WTC11 (cell line): ENCODE measurements around the gene GPI. TPM values are rescaled to one million over a fixed set of nuclear protein-coding genes. Genes with fewer than 3 reads are reported as not detected.

Experiments
- ATAC-seq: fragments of 200-7000 bp; cut with Tn5 transposase; 2 replicates; pipeline ENCODE4 v1.10.0; 2021; ENCODE audit warnings: mild to moderate bottlenecking, moderate library complexity
- CTCF ChIA-PET: fragments of 300-600 bp; sonication (Branson Sonifier 250); formaldehyde crosslinking; loops from one replicate; lab custom pipeline; 2021; ENCODE audit warnings: antibody characterized with exemption; lab: Charles Lee
- POLR2A ChIA-PET: fragments of 350-600 bp; sonication (Branson Sonifier 250); formaldehyde crosslinking; loops from one replicate; lab custom pipeline; 2021; ENCODE audit warnings: antibody characterized with exemption; lab: Charles Lee
- DNase-seq: peaks from one replicate; pipeline ENCODE4 v3.0.0; 2021; ENCODE audit warnings: low spot score
- H3K27ac Mint-ChIP-seq: 2 replicates; pipeline ENCODE4 v1.8.0; 2021; ENCODE audit warnings: mixed read lengths
- H3K27me3 Mint-ChIP-seq: 2 replicates; pipeline ENCODE4 v1.8.0; 2021; ENCODE audit warnings: low read depth, mild to moderate bottlenecking, moderate library complexity, mixed read lengths
- H3K36me3 Mint-ChIP-seq: 2 replicates; pipeline ENCODE4 v1.8.0; 2021; ENCODE audit warnings: mixed read lengths
- H3K4me1 Mint-ChIP-seq: 2 replicates; pipeline ENCODE4 v1.8.0; 2022; ENCODE audit warnings: mixed read lengths
- H3K4me3 Mint-ChIP-seq: 2 replicates; pipeline ENCODE4 v1.8.0; 2021; ENCODE audit warnings: mild to moderate bottlenecking, moderate library complexity, mixed read lengths
- H3K9me3 Mint-ChIP-seq: 2 replicates; pipeline ENCODE4 v1.8.0; 2021; ENCODE audit warnings: mixed read lengths
- ATF1 ChIP-seq: sonication (generic); formaldehyde crosslinking; IDR thresholded peaks from 2 replicates; pipeline ENCODE4 v1.8.1; 2023; ENCODE audit warnings: mild to moderate bottlenecking, moderate library complexity, missing genetic modification reagents
- EMX1 ChIP-seq: fragments of 250-450 bp; sonication (Bioruptor Pico); IDR thresholded peaks from 2 replicates; pipeline ENCODE4 v1.8.0; 2021; ENCODE audit warnings: mild to moderate bottlenecking
- ESRRA ChIP-seq: sonication (generic); formaldehyde crosslinking; IDR thresholded peaks from 2 replicates; pipeline ENCODE4 v1.8.1; 2022; ENCODE audit warnings: mild to moderate bottlenecking, missing genetic modification reagents, borderline replicate concordance
- ETV6 ChIP-seq: sonication (generic); formaldehyde crosslinking; IDR thresholded peaks from 2 replicates; pipeline ENCODE4 v1.8.1; 2022; ENCODE audit warnings: mild to moderate bottlenecking, missing genetic modification reagents
- FOXK1 ChIP-seq: sonication (generic); formaldehyde crosslinking; IDR thresholded peaks from 2 replicates; pipeline ENCODE4 v1.8.0; 2022; ENCODE audit warnings: mild to moderate bottlenecking, moderate library complexity, missing genetic modification reagents
- GABPB1 ChIP-seq: sonication (generic); formaldehyde crosslinking; IDR thresholded peaks from 2 replicates; pipeline ENCODE4 v1.8.1; 2023; ENCODE audit warnings: mild to moderate bottlenecking, missing genetic modification reagents
- HMGA2 ChIP-seq: fragments of 250-450 bp; sonication (Bioruptor Pico); IDR thresholded peaks from 2 replicates; pipeline ENCODE4 v1.4.0; 2021; ENCODE audit warnings: mild to moderate bottlenecking, moderate library complexity
- MXD4 ChIP-seq: fragments of 250-450 bp; sonication (Bioruptor Pico); IDR thresholded peaks from 2 replicates; pipeline ENCODE4 v1.8.0; 2021; ENCODE audit warnings: mild to moderate bottlenecking, moderate library complexity, borderline replicate concordance
- NFYB ChIP-seq: sonication (generic); formaldehyde crosslinking; conservative IDR thresholded peaks from 2 replicates; pipeline ENCODE4 v1.8.0; 2022; ENCODE audit warnings: low read depth, missing genetic modification reagents
- OVOL2 ChIP-seq: fragments of 250-450 bp; sonication (Bioruptor Pico); IDR thresholded peaks from 2 replicates; pipeline ENCODE4 v1.9.0; 2021; ENCODE audit warnings: mild to moderate bottlenecking, borderline replicate concordance
- RELA ChIP-seq: sonication (generic); formaldehyde crosslinking; IDR thresholded peaks from 2 replicates; pipeline ENCODE4 v1.8.1; 2022; ENCODE audit warnings: missing genetic modification reagents, mild to moderate bottlenecking, borderline replicate concordance
- RORB ChIP-seq: fragments of 250-450 bp; sonication (Bioruptor Pico); IDR thresholded peaks from 2 replicates; pipeline ENCODE4 v1.9.0; 2021; ENCODE audit warnings: mild to moderate bottlenecking
- SMAD4 ChIP-seq: sonication (generic); formaldehyde crosslinking; IDR thresholded peaks from 2 replicates; pipeline ENCODE4 v1.8.0; 2022; ENCODE audit warnings: mild to moderate bottlenecking, missing genetic modification reagents
- TEAD1 ChIP-seq: sonication (generic); formaldehyde crosslinking; IDR thresholded peaks from 2 replicates; pipeline ENCODE4 v1.8.0; 2022; ENCODE audit warnings: mild to moderate bottlenecking, missing genetic modification reagents
- TP53 ChIP-seq: sonication (generic); formaldehyde crosslinking; IDR thresholded peaks from 2 replicates; pipeline ENCODE4 v1.8.1; 2023; ENCODE audit warnings: mild to moderate bottlenecking, missing genetic modification reagents
- ZNF121 ChIP-seq: sonication (generic); formaldehyde crosslinking; IDR thresholded peaks from 2 replicates; pipeline ENCODE4 v1.8.0; 2023; ENCODE audit warnings: missing genetic modification reagents
- ZNF219 ChIP-seq: sonication (generic); formaldehyde crosslinking; IDR thresholded peaks from 2 replicates; pipeline ENCODE4 v1.8.0; 2023; ENCODE audit warnings: missing genetic modification reagents, mild to moderate bottlenecking, borderline replicate concordance
- ZNF423 ChIP-seq: fragments of 250-450 bp; sonication (Bioruptor Pico); IDR thresholded peaks from 2 replicates; pipeline ENCODE4 v2.1.2; 2022; ENCODE audit warnings: mild to moderate bottlenecking, moderate library complexity
- total RNA-seq: library from RNA; stranded (reverse); gene quantifications from 3 replicates; pipeline ENCODE4 v1.2.3, GENCODE V29; 2021
- TF ChIP-seq, protein P1 (sequence below): sonication (generic); formaldehyde crosslinking; IDR thresholded peaks from 2 replicates; pipeline ENCODE4 v1.8.1; 2022; ENCODE audit warnings: mild to moderate bottlenecking, missing genetic modification reagents, moderate library complexity, borderline replicate concordance
- TF ChIP-seq, protein P2 (sequence below): fragments of 250-450 bp; sonication (Bioruptor Pico); IDR thresholded peaks from 2 replicates; pipeline ENCODE4 v1.9.0; 2021; ENCODE audit warnings: moderate library complexity, mild to moderate bottlenecking, inconsistent platforms, borderline replicate concordance
- TF ChIP-seq, protein P3 (sequence below): sonication (generic); formaldehyde crosslinking; IDR thresholded peaks from 2 replicates; pipeline ENCODE4 v1.8.0; 2022; ENCODE audit warnings: mild to moderate bottlenecking, missing genetic modification reagents
- TF ChIP-seq, protein P4 (sequence below): sonication (generic); formaldehyde crosslinking; IDR thresholded peaks from 2 replicates; pipeline ENCODE4 v1.8.0; 2022; ENCODE audit warnings: mild to moderate bottlenecking, missing genetic modification reagents
- TF ChIP-seq, protein P5 (sequence below): sonication (generic); formaldehyde crosslinking; IDR thresholded peaks from 2 replicates; pipeline ENCODE4 v1.8.1; 2023; ENCODE audit warnings: mild to moderate bottlenecking, moderate library complexity, missing genetic modification reagents
- TF ChIP-seq, protein P6 (sequence below): sonication (generic); formaldehyde crosslinking; IDR thresholded peaks from 2 replicates; pipeline ENCODE4 v1.8.0; 2022; ENCODE audit warnings: mild to moderate bottlenecking, missing genetic modification reagents
- TF ChIP-seq, protein P7 (sequence below): sonication (generic); formaldehyde crosslinking; IDR thresholded peaks from 2 replicates; pipeline ENCODE4 v1.8.1; 2022; ENCODE audit warnings: low read depth, missing genetic modification reagents, borderline replicate concordance

Gene GPI
- total RNA-seq, 1 experiment from 2014 or later, result 389 TPM

DNA sequence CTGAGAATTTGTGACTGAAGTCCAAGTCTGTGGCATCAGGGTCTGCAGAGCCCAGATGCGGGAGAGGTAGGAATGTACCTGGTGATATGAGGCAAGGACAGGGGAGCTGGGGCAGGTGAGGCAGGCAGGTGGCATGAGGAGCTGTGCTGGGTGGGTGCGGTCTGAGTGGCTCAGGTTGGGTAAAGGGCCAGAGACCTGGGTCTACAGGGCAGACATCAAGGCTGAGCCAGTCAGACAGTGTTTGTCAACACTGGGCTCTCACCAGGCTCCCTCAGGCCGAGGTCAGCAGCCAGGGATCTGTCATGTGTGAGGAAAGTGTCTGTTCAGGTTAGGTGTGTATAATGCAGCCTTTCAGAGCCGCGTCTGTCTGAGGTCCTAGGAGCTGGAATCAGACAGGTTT lies 18.6 kb downstream of the GPI start (continued):
- TF ChIP-seq, protein P1, sequence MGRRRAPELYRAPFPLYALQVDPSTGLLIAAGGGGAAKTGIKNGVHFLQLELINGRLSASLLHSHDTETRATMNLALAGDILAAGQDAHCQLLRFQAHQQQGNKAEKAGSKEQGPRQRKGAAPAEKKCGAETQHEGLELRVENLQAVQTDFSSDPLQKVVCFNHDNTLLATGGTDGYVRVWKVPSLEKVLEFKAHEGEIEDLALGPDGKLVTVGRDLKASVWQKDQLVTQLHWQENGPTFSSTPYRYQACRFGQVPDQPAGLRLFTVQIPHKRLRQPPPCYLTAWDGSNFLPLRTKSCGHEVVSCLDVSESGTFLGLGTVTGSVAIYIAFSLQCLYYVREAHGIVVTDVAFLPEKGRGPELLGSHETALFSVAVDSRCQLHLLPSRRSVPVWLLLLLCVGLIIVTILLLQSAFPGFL (CRISPR knock-in tag), result no peak
- TF ChIP-seq, protein P2, sequence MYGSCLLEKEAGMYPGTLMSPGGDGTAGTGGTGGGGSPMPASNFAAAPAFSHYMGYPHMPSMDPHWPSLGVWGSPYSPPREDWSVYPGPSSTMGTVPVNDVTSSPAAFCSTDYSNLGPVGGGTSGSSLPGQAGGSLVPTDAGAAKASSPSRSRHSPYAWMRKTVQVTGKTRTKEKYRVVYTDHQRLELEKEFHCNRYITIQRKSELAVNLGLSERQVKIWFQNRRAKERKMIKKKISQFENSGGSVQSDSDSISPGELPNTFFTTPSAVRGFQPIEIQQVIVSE (CRISPR knock-in tag), result no peak
- no peak for TF ChIP-seq ATF1 (CRISPR knock-in tag)
- TF ChIP-seq, protein P3, sequence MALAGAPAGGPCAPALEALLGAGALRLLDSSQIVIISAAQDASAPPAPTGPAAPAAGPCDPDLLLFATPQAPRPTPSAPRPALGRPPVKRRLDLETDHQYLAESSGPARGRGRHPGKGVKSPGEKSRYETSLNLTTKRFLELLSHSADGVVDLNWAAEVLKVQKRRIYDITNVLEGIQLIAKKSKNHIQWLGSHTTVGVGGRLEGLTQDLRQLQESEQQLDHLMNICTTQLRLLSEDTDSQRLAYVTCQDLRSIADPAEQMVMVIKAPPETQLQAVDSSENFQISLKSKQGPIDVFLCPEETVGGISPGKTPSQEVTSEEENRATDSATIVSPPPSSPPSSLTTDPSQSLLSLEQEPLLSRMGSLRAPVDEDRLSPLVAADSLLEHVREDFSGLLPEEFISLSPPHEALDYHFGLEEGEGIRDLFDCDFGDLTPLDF (CRISPR knock-in tag), result no peak
- TF ChIP-seq, protein P4, sequence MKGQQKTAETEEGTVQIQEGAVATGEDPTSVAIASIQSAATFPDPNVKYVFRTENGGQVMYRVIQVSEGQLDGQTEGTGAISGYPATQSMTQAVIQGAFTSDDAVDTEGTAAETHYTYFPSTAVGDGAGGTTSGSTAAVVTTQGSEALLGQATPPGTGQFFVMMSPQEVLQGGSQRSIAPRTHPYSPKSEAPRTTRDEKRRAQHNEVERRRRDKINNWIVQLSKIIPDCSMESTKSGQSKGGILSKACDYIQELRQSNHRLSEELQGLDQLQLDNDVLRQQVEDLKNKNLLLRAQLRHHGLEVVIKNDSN, result no peak
- no peak for TF ChIP-seq NFYB (CRISPR knock-in tag)
- TF ChIP-seq SMAD4 (CRISPR knock-in tag), result no peak
- no peak for TF ChIP-seq ZNF423 (CRISPR knock-in tag)
- no peak for TF ChIP-seq ZNF121 (CRISPR knock-in tag)
- TF ChIP-seq, protein P5, sequence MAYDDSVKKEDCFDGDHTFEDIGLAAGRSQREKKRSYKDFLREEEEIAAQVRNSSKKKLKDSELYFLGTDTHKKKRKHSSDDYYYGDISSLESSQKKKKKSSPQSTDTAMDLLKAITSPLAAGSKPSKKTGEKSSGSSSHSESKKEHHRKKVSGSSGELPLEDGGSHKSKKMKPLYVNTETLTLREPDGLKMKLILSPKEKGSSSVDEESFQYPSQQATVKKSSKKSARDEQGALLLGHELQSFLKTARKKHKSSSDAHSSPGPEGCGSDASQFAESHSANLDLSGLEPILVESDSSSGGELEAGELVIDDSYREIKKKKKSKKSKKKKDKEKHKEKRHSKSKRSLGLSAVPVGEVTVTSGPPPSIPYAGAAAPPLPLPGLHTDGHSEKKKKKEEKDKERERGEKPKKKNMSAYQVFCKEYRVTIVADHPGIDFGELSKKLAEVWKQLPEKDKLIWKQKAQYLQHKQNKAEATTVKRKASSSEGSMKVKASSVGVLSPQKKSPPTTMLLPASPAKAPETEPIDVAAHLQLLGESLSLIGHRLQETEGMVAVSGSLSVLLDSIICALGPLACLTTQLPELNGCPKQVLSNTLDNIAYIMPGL (CRISPR knock-in tag), result no peak

DNA sequence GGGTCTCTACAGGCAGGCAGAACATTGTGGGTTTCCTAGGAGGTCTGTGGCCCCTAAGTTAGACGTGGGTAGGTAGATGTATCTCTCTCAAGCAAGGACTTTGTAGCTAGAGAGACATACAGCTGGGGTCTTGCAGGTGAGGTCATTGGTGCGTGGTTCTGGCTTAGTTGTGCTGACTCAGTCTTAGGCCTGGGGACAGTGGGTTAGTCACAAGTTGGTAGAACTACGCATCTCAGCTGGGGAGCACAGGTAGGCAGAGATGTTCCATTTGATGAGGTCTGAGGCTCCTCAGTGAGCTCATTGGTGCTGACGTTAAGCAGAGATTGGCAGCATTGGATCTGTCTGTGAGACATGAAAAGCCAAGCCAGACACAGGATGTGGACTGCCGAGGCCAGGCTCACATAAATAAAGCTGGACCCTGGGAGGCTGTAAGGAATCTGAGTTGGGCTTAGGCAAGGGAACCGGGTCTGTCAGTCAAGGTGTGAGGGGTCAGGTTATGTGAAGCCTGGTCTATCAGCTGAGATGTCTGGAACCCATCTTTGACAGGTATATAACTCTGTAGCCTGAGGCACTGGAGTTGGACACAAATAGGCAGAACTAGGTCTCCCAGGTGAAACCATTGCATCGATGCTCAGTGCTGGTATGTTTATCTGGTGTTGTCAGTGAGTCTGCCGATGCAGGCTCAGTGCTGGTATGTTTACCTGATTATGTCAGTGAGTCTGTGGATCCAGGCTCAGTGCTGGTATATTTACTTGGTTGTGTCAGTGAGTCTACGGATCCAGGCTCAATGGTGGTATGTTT lies 21.8 kb downstream of the GPI start:
- no peaks in the 10 kb centered on the region for H3K9me3 Mint-ChIP-seq
- ChIA-PET POLR2A (no interaction called here), CTCF (interaction anchor here (0.5 kb wide), 1 partner anchor 766 kb away, joined by 3 read pairs; no protein-coding TSS in a partner anchor)
- H3K4me1 Mint-ChIP-seq, result no peaks in the 10 kb centered on the region
- no peak overlapping the region for H3K27ac Mint-ChIP-seq
- peaks cover 63% of the 10 kb centered on the region for H3K36me3 Mint-ChIP-seq
- H3K27me3 Mint-ChIP-seq, result no peaks in the 10 kb centered on the region
- TF ChIP-seq, protein P1 (CRISPR knock-in tag), result no peak
- TF ChIP-seq HMGA2 (CRISPR knock-in tag) (no peak), RELA (CRISPR knock-in tag) (no peak), ESRRA (CRISPR knock-in tag) (no peak), ETV6 (CRISPR knock-in tag) (no peak), GABPB1 (CRISPR knock-in tag) (no peak), OVOL2 (CRISPR knock-in tag) (no peak), EMX1 (CRISPR knock-in tag) (no peak), TP53 (CRISPR knock-in tag) (no peak), ZNF219 (CRISPR knock-in tag) (no peak), ZNF121 (CRISPR knock-in tag) (no peak), MXD4 (CRISPR knock-in tag) (no peak), TEAD1 (CRISPR knock-in tag) (no peak), SMAD4 (CRISPR knock-in tag) (no peak), FOXK1 (no peak), RORB (CRISPR knock-in tag) (no peak)
- TF ChIP-seq, protein P6, sequence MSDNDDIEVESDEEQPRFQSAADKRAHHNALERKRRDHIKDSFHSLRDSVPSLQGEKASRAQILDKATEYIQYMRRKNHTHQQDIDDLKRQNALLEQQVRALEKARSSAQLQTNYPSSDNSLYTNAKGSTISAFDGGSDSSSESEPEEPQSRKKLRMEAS, result no peak
- TF ChIP-seq, protein P7, sequence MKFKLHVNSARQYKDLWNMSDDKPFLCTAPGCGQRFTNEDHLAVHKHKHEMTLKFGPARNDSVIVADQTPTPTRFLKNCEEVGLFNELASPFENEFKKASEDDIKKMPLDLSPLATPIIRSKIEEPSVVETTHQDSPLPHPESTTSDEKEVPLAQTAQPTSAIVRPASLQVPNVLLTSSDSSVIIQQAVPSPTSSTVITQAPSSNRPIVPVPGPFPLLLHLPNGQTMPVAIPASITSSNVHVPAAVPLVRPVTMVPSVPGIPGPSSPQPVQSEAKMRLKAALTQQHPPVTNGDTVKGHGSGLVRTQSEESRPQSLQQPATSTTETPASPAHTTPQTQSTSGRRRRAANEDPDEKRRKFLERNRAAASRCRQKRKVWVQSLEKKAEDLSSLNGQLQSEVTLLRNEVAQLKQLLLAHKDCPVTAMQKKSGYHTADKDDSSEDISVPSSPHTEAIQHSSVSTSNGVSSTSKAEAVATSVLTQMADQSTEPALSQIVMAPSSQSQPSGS (CRISPR knock-in tag), result no peak
- DNase-seq (no peak), ATAC-seq (no peak)
- no peak overlapping the region for H3K4me3 Mint-ChIP-seq
